A549 treated with AZD9567 at 1 μM for 4 hours (cell line): ENCODE results near the gene AKNAD1. TPM values are rescaled to one million over a fixed set of nuclear protein-coding genes. Genes with fewer than 3 reads are reported as not detected.

Experiments
- total RNA-seq: library from RNA; stranded (reverse); fragments of 200-300 nt; extraction: Qiagen RNA extraction; gene quantifications from 5 replicates; pipeline ENCODE4 v1.2.3, GENCODE V29; 2022; ENCODE audit not compliant: insufficient read depth

The AKNAD1 gene
- total RNA-seq = 0.55 to 1.1 TPM (median 0.80 TPM) in 4 of 5 replicates, not detected in the other

DNA sequence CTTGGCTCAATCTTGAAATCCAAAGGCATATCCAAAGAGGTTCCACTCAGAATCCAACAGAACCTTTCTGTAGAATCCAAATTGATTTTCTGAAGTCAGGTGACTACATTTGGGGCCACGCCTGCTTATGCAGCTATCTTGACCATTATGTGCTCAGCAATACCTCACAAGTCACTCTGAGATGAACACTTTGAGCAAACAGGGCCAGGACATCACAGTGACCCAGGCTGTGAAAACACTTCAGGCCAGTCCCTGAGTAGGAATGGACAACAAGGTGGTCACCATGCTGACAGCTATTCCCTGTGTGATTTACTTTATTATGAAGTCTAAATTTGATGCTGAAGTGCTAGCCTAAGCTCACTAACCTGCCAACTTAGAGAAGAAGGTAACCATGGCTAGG lies at the start of gene AKNAD1:
Gene AKNAD1, minus strand, starts transcription at position 101 of the 400 bp plus-strand sequence. CDS start 4,430 bp downstream, outside the sequence.

Other genes with a start within 250 kb of the AKNAD1 start
- gene HENMT1, start 196.0 kb downstream of the AKNAD1 start, total RNA-seq = 3.2 to 4.6 TPM (median 3.6 TPM) in 5 replicates
- gene PRPF38B, start 164.8 kb downstream of the AKNAD1 start, total RNA-seq = 18.6 to 22.6 TPM (median 21.4 TPM) in 5 replicates
- 0.02 to 0.07 TPM (median 0.05 TPM) in 3 of 5 replicates, not detected in the others for gene FNDC7, start 144.2 kb downstream of the AKNAD1 start, total RNA-seq
- gene STXBP3, start 110.4 kb downstream of the AKNAD1 start, total RNA-seq = 16.8 to 22.9 TPM (median 21.9 TPM) in 5 replicates
- 16.9 to 23.2 TPM (median 20.6 TPM) in 5 replicates for gene GPSM2, start 19.9 kb upstream of the AKNAD1 start, total RNA-seq
- 11.3 to 17.7 TPM (median 16.8 TPM) in 5 replicates for gene CLCC1, start 106.4 kb upstream of the AKNAD1 start, total RNA-seq
- 8.3 to 12.4 TPM (median 9.7 TPM) in 5 replicates for gene WDR47, start 185.0 kb upstream of the AKNAD1 start, total RNA-seq
- gene TAF13, start 218.9 kb upstream of the AKNAD1 start, total RNA-seq = 24.9 to 31.0 TPM (median 26.8 TPM) in 5 replicates
- gene TMEM167B, start 233.7 kb upstream of the AKNAD1 start, total RNA-seq = 7.7 to 8.9 TPM (median 8.5 TPM) in 5 replicates